ENCODE results near the gene FOSL2. TPM values are rescaled to one million over a fixed set of nuclear protein-coding genes. Genes with fewer than 3 reads are reported as not detected.

The FOSL2 gene
- total and polyA plus RNA-seq, 2 donors (not counting 1 experiment from before 2014, with no cell fraction given): 2.5 to 37.7 TPM

DNA sequence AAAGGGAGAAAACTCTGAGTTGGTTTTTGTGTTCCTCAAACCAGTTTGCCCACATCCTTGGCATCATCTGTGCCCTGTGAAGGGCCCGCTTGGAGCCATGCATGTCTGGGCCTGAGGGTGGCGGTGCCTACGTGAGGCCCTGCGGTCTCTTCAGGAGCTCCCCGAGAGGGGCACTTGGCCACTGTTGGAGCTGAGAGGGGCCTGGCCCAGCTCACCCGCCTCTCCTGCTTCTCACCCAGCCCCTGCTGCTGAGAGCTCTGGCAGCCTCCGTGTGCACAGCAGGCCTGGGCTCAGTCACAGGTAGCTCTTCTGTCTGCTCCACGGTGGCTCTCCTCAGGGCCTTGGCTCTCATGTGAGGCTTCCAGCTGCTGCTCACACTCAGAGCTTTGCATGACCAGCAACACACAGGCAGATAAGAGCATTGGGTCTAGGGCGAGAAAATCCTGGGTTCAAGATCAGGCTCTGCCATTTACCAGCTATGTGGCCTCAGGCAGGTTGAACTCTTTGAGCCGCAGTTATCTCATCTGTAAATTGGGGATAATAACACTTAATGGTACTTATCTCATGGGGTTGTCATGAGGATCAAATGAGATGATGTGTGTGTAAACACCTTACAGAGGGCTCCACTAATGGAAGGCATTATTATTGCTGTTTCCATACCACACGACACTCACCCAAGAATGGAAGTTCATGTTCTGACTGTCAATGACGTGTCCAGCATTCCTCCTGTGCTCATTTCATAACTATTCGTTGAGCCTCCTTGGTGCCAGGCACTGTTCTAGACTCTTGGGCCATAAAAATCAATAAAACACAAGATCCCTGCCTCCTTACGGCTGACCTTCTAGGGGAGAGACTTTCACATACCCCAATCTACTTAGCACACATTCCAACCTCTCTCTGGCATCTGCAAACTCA, 61.6 kb downstream of the FOSL2 start:
- Histone ChIP-seq H3K79me2 (ENCODE audit: control insufficient read depth, insufficient read depth, low read length) (no peaks in the 10 kb centered on the region), H3K4me2 (replicated peaks; ENCODE audit: low read depth, low read length, poor library complexity, severe bottlenecking) (no peak overlapping the region), H3K4me1 (ENCODE audit: control insufficient read depth in 2 of 2, insufficient read depth in 2 of 2, low read length in 2 of 2) (no peaks in the 10 kb centered on the region), H3K9ac (ENCODE audit: low read length) (no peak overlapping the region), H3K27me3 (replicated peaks in 1 of 4; ENCODE audit: control extremely low read depth in 1 of 4, control insufficient read depth in 3 of 4, insufficient read depth in 4 of 4, low read length in 3 of 4) (peaks cover 0 to 2% (median 0%) of the 10 kb centered on the region in 4 experiments), H3K36me3 (replicated peaks in 1 of 2; ENCODE audit: control extremely low read depth in 1 of 2, control insufficient read depth in 1 of 2, extremely low read depth in 1 of 2, insufficient read depth in 2 of 2, low read length in 1 of 2) (no peaks in the 10 kb centered on the region), H4K20me1 (ENCODE audit: control insufficient read depth, insufficient read depth, low read length, poor library complexity, severe bottlenecking) (no peaks in the 10 kb centered on the region), H3K27ac (ENCODE audit: low read length in 2 of 2) (no peak overlapping the region), H2AFZ (ENCODE audit: insufficient read depth, low read depth, low read length, poor library complexity, severe bottlenecking) (no peak overlapping the region), H3K4me3 (ENCODE audit: control extremely low read depth in 1 of 5, extremely low read depth in 1 of 5, insufficient read depth in 1 of 5, low read depth in 2 of 5, low read length in 4 of 5) (no peak overlapping the region), H3K9me3 (ENCODE audit: control extremely low read depth in 1 of 3, control insufficient read depth in 2 of 3, insufficient read depth in 1 of 3, low read length in 2 of 3) (no peaks in the 10 kb centered on the region)
- no peaks in the 10 kb centered on the region for H3K4me1 Mint-ChIP-seq
- CTCF ChIA-PET: interaction anchor here (0.7 to 3.3 kb wide), 3 partner anchors 700 to 750 kb away, joined by 3 to 19 read pairs (median 3); no protein-coding TSS in a partner anchor
- intact Hi-C loops (cut with micrococcal nuclease): no loop called here
- POLR2A ChIA-PET: no interaction called here
- H3K27me3 Mint-ChIP-seq: peaks cover 3% of the 10 kb centered on the region
- ATAC-seq (ENCODE audit: low read depth) (no peak), DNase-seq (no peak)
- H3K9me3 Mint-ChIP-seq (ENCODE audit: insufficient read depth): no peaks in the 10 kb centered on the region
- H3K4me3 Mint-ChIP-seq: no peak overlapping the region
- no peak for TF ChIP-seq EZH2 (IDR thresholded peaks at IDR 0.05; ENCODE audit: borderline replicate concordance, insufficient read depth, low read depth, low read length, poor library complexity, severe bottlenecking)
- TF ChIP-seq, protein P1, sequence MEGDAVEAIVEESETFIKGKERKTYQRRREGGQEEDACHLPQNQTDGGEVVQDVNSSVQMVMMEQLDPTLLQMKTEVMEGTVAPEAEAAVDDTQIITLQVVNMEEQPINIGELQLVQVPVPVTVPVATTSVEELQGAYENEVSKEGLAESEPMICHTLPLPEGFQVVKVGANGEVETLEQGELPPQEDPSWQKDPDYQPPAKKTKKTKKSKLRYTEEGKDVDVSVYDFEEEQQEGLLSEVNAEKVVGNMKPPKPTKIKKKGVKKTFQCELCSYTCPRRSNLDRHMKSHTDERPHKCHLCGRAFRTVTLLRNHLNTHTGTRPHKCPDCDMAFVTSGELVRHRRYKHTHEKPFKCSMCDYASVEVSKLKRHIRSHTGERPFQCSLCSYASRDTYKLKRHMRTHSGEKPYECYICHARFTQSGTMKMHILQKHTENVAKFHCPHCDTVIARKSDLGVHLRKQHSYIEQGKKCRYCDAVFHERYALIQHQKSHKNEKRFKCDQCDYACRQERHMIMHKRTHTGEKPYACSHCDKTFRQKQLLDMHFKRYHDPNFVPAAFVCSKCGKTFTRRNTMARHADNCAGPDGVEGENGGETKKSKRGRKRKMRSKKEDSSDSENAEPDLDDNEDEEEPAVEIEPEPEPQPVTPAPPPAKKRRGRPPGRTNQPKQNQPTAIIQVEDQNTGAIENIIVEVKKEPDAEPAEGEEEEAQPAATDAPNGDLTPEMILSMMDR (IDR thresholded peaks at IDR 0.05): no peak
- H3K27ac Mint-ChIP-seq: no peak overlapping the region
- WGBS (ENCODE audit: insufficient coverage): 92% methylated on average over 13 of the region's 14 CpGs

DNA sequence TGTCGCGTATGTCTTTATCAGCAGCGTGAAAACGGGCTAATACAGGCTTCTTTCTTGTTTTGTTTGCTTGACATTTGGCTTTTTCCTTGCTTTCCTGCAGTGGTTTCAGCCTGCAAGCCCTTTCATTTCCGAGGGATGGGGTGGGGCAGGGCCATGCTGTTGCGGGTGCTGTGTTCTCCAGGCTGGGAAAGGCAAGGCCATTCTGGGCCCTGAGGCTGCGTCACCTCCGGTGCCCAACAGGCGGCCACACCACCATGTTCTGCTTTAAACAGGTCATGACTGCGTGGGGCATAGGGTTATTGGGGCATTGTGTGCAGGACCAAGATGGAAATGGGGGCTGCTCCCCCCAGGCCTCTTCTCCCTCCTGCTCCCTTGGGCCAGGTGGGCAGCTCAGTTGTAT, 64.6 kb downstream of the FOSL2 start:
- DNase-seq: no peak
- H3K27me3 Mint-ChIP-seq: peaks cover 13% of the 10 kb centered on the region
- ChIA-PET CTCF (no interaction called here), POLR2A (no interaction called here)
- TF ChIP-seq, protein P1 (IDR thresholded peaks at IDR 0.05): no peak
- TF ChIP-seq EZH2 (IDR thresholded peaks at IDR 0.05; ENCODE audit: borderline replicate concordance, insufficient read depth, low read depth, low read length, poor library complexity, severe bottlenecking): no peak
- Histone ChIP-seq H3K9ac (ENCODE audit: low read length) (no peak overlapping the region), H2AFZ (ENCODE audit: insufficient read depth, low read depth, low read length, poor library complexity, severe bottlenecking) (no peak overlapping the region), H4K20me1 (ENCODE audit: control insufficient read depth, insufficient read depth, low read length, poor library complexity, severe bottlenecking) (no peaks in the 10 kb centered on the region), H3K4me3 (ENCODE audit: control extremely low read depth in 1 of 5, extremely low read depth in 1 of 5, insufficient read depth in 1 of 5, low read depth in 2 of 5, low read length in 4 of 5) (no peak overlapping the region), H3K27ac (ENCODE audit: low read length in 2 of 2) (no peak overlapping the region), H3K36me3 (replicated peaks in 1 of 2; ENCODE audit: control extremely low read depth in 1 of 2, control insufficient read depth in 1 of 2, extremely low read depth in 1 of 2, insufficient read depth in 2 of 2, low read length in 1 of 2) (no peaks in the 10 kb centered on the region), H3K9me3 (ENCODE audit: control extremely low read depth in 1 of 3, control insufficient read depth in 2 of 3, insufficient read depth in 1 of 3, low read length in 2 of 3) (no peaks in the 10 kb centered on the region), H3K27me3 (replicated peaks in 1 of 4; ENCODE audit: control extremely low read depth in 1 of 4, control insufficient read depth in 3 of 4, insufficient read depth in 4 of 4, low read length in 3 of 4) (peaks cover 0 to 2% (median 0%) of the 10 kb centered on the region in 4 experiments), H3K4me1 (ENCODE audit: control insufficient read depth in 2 of 2, insufficient read depth in 2 of 2, low read length in 2 of 2) (no peaks in the 10 kb centered on the region), H3K4me2 (replicated peaks; ENCODE audit: low read depth, low read length, poor library complexity, severe bottlenecking) (no peak overlapping the region), H3K79me2 (ENCODE audit: control insufficient read depth, insufficient read depth, low read length) (no peaks in the 10 kb centered on the region)
- 95% methylated on average over 7 of the region's 10 CpGs for WGBS (ENCODE audit: insufficient coverage)
- no peaks in the 10 kb centered on the region for H3K9me3 Mint-ChIP-seq (ENCODE audit: insufficient read depth)
- H3K4me1 Mint-ChIP-seq: no peaks in the 10 kb centered on the region
- no peak for ATAC-seq (ENCODE audit: low read depth)
- H3K4me3 Mint-ChIP-seq: no peak overlapping the region
- intact Hi-C loops (cut with micrococcal nuclease): no loop called here
- no peak overlapping the region for H3K27ac Mint-ChIP-seq
